Testis (tissue), 3 donors: ENCODE data around the gene MRPS26. TPM values are rescaled to one million over a fixed set of nuclear protein-coding genes. Genes with fewer than 3 reads are reported as not detected.
"Not testable (repeated sequence)": the region's sequence is repeated elsewhere in the genome, so short reads cannot be mapped to it uniquely, and the experiment has no call there.

Experiments
- DNase-seq: peaks from one replicate; pipeline ENCODE4 v3.0.0-alpha.2; 2019
- H3K27ac ChIP-seq, 2 donors: fragments of 200-600 bp; sonication (generic); one replicate each; pipeline ENCODE4 v1.5.1; 2019
- H3K27me3 ChIP-seq: fragments of 200-600 bp; sonication (generic); one replicate; pipeline ENCODE4 v1.5.1; 2019
- H3K36me3 ChIP-seq: fragments of 200-600 bp; sonication (generic); one replicate; pipeline ENCODE4 v1.5.1; 2017; ENCODE audit warnings: low read depth; ENCODE audit errors: missing control alignments
- H3K4me1 ChIP-seq: fragments of 200-600 bp; sonication (generic); one replicate; pipeline ENCODE4 v1.5.1; 2019
- H3K4me3 ChIP-seq, 2 donors: fragments of 200-600 bp; sonication (generic); one replicate each; pipeline ENCODE4 v1.5.1; 2017 to 2019
- H3K9me3 ChIP-seq: fragments of 200-600 bp; sonication (generic); one replicate; pipeline ENCODE4 v1.5.1; 2017
- CTCF ChIP-seq, 3 experiments: fragments of 450-650 bp in 2 of 3; fragments of 200-600 bp in 1 of 3; sonication (generic) in 1 of 3; IDR thresholded peaks; one replicate each; pipeline ENCODE4 v1.5.1; 2016 to 2019; ENCODE audit warnings: antibody characterized with exemption in 3 of 3, mild to moderate bottlenecking in 2 of 3, moderate library complexity in 1 of 3
- POLR2A ChIP-seq: fragments of 450-650 bp; IDR thresholded peaks from one replicate; pipeline ENCODE4 v1.6.1; 2017; ENCODE audit warnings: antibody characterized with exemption, mild to moderate bottlenecking, moderate library complexity
- WGBS, 2 donors: methylation state at CpG; one replicate each; pipeline ENCODE4 v1.1.5; 2018; 5-methylcytosine and 5-hydroxymethylcytosine counted together
- intact Hi-C: fragments of 100-400 bp; cut with DNase I; formaldehyde crosslinking; loops from one replicate; pipeline ENCODE4 v1.15.1; 2023; ENCODE audit warnings: low total_unique reads
- polyA plus RNA-seq: library from polyadenylated mRNA; stranded (reverse); fragments of 350-450 nt; fragmentation: Illumina TruSeq; extraction: RNeasy Lipid Tissue Mini Kit (QIAGEN cat#74804); gene quantifications from one replicate; pipeline ENCODE4 v1.2.3, GENCODE V29; 2014; ENCODE audit warnings: low read depth, low replicate concordance; ENCODE audit not compliant: insufficient read depth
- total RNA-seq, 2 donors: library from RNA; depleted of rRNA; stranded (reverse); fragments of >200 nt; gene quantifications; one replicate each; pipeline ENCODE4 v1.2.3, GENCODE V29; 2016

Gene MRPS26
- total and polyA plus RNA-seq, 3 donors from 2014 or later = 28.3 to 55.9 (median 37.4) TPM

- intact Hi-C loops = no loop called here
- no peaks in the 10 kb centered on the region for H3K4me1 ChIP-seq
- no peaks in the 10 kb centered on the region for H3K27me3 ChIP-seq
- no peak for DNase-seq
- WGBS, 2 donors = 100% methylated on average over 3 of the region's 3 CpGs; no CpG with 5 or more reads in 1 of the 2 donors
- H3K36me3 ChIP-seq = no peaks in the 10 kb centered on the region
- H3K9me3 ChIP-seq = no peaks in the 10 kb centered on the region
- H3K4me3 ChIP-seq = no peak overlapping the region
- TF ChIP-seq POLR2A = no peak
- TF ChIP-seq CTCF (IDR thresholded peaks at IDR 0.05) = no peak
- H3K27ac ChIP-seq = no peak overlapping the region
These were observed 13.6 kb downstream of the MRPS26 start for GRCh38 chr20:3059489-3059888.

GRCh38 chr20:3064119-3064518 is 18.3 kb downstream of the MRPS26 start:
- intact Hi-C loops, H3K4me3 ChIP-seq, H3K27me3 ChIP-seq, DNase-seq, H3K4me1 ChIP-seq, H3K36me3 ChIP-seq, H3K9me3 ChIP-seq, H3K27ac ChIP-seq: not testable (repeated sequence)
- WGBS, 2 donors = 86% methylated on average over 6 of the region's 6 CpGs

DNA sequence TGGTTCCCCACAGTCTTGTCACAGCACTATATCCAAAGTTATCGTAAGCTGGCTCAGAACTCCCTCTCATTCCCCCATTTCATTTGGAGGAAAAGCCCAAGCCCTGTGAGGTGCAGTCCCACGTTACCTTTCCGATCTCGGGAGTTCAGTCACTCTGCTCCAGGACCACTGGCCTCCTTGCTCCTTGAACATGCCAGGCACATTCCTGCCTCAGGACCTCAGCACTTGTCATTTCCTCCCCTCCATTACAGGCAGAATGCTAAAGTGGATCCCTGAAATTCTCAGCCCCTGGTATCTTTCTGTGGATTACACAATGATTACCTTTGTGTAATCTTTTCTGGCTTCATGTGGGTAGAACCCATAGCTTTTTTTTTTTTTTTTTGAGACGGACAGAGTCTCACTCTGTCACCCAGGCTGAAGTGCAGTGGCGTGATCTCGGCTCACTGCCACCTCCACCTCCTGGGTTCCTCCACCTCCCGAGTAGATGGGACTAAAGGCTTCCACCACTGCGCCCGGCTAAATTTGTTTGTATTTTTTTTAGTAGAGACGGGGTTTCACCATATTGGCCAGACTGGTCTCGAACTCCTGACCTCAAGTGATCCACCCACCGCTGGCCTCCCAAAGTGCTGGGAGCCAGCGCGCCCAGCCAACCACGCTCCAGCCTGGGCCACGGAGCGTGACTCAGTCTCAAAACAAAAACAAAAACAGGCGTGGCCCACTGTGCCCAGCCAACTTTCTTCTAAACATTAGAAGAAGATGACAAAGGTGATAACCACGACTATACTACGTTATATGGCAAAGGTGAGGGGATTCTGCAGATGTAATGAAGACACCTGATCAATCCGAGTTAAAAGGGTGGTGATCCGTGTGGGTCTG is 21.5 kb downstream of the MRPS26 start:
- DNase-seq = no peak
- Histone ChIP-seq H3K4me1 (no peaks in the 10 kb centered on the region), H3K36me3 (no peaks in the 10 kb centered on the region), H3K9me3 (no peaks in the 10 kb centered on the region), H3K27me3 (no peaks in the 10 kb centered on the region), H3K27ac (no peak overlapping the region), H3K4me3 (no peak overlapping the region)
- no peak for TF ChIP-seq CTCF (IDR thresholded peaks at IDR 0.05)
- TF ChIP-seq POLR2A = no peak
- intact Hi-C loops = no loop called here
- WGBS, 2 donors = 78 to 79% methylated on average over 23 of the region's 23 CpGs

DNA sequence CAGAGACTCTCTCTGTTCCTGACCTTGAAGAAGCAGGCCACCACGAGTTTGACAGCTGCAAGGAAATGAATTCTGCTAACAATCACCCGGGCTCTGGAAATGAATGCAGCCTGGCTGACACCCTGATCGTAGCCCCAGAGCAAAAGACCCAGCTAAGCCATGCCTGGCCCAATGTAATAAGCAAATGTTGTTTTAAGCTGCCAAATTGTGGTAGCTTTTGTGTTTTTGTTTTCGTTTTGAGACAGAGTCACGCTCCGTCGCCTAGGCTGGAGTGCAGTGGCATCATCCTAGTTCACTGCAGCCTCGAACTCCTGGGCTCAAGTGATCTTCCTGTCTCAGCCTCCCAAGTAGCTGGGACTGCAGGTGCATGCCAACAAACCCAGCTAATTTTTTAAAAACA is 22.2 kb downstream of the MRPS26 start:
- H3K36me3 ChIP-seq = no peaks in the 10 kb centered on the region
- no peaks in the 10 kb centered on the region for H3K27me3 ChIP-seq
- 58 to 60% methylated on average over 8 of the region's 8 CpGs for WGBS, 2 donors
- TF ChIP-seq POLR2A = no peak
- TF ChIP-seq CTCF (IDR thresholded peaks at IDR 0.05) = no peak
- no peaks in the 10 kb centered on the region for H3K4me1 ChIP-seq
- intact Hi-C loops = no loop called here
- H3K4me3 ChIP-seq = no peak overlapping the region
- H3K27ac ChIP-seq = no peak overlapping the region
- DNase-seq = no peak
- no peaks in the 10 kb centered on the region for H3K9me3 ChIP-seq

DNA sequence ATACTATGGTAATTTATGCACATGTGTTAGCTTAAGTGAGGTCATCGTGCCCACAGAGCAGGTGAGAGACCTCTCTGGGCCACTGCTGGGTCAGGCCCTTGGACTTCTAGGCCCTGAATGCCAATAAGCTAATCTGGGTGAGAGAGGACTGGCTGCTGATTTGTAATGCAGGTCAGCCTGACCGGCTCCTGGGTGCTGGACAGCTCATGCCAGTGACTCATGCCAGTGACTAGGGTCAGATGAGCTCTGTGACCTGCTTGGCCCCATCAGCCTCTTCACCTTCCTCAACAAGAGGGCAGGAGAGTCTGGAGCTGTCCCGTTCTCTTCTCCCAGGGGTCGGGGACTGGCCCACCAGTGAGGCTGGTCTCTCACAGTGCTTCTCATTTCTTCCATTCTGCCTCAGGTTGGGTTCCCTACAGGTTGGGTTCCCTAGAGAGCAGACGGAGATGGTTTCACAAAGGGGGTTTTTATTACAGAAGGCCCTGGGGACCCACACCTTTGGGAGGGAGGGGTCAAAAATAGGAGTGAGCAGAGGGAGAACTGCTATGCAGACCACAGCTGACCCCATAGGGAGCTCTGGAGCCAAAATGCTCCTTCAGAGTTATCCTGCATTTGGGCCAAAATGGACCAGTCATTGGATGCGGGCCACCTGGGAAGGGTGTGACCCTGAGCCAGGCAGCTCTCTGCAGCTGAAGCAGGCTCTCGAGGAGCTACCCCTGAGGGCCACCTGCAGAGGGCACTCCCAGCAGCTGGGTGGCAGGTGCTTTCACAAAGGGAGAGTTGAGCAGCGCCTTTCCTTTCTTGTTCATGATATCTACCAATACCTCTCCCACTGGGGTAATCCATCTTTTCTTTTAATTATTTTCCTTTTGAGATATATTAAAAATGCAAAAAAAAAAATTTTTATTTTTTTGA is 23.4 kb downstream of the MRPS26 start:
- Histone ChIP-seq H3K4me3 (no peak overlapping the region), H3K36me3 (no peaks in the 10 kb centered on the region), H3K27me3 (no peaks in the 10 kb centered on the region), H3K9me3 (no peaks in the 10 kb centered on the region), H3K4me1 (no peaks in the 10 kb centered on the region), H3K27ac (no peak overlapping the region)
- intact Hi-C loops = no loop called here
- DNase-seq = no peak
- WGBS, 2 donors = 84 to 89% methylated on average over 8 of the region's 8 CpGs
- TF ChIP-seq CTCF (IDR thresholded peaks at IDR 0.05) = no peak
- TF ChIP-seq POLR2A = no peak
